Measurements from ENCODE around the gene ZDHHC19. TPM values are rescaled to one million over a fixed set of nuclear protein-coding genes. Genes with fewer than 3 reads are reported as not detected.
A peak's percentile ranks its signal among the peaks of the same experiment; 100 is the strongest.

Gene ZDHHC19
- total RNA-seq, 1 donor: not detected

GRCh38 chr3:196149831-196150301, 61.3 kb downstream of the ZDHHC19 start:
- Histone ChIP-seq H3K4me3 (ENCODE audit: insufficient read depth, low read length) (no peak overlapping the region), H3K4me2 (ENCODE audit: insufficient read depth, low read length) (no peak overlapping the region), H3K27ac (ENCODE audit: low read depth, low read length) (no peak overlapping the region), H3K36me3 (ENCODE audit: insufficient read depth, low read length) (no peaks in the 10 kb centered on the region), H3K4me1 (ENCODE audit: insufficient read depth, low read length) (peaks cover 3% of the 10 kb centered on the region), H4K20me1 (ENCODE audit: insufficient read depth, low read length) (no peaks in the 10 kb centered on the region), H3K79me2 (ENCODE audit: insufficient read depth, low read length) (no peaks in the 10 kb centered on the region), H3K9me3 (ENCODE audit: low read depth, low read length) (no peaks in the 10 kb centered on the region), H2AFZ (ENCODE audit: low read length) (no peak overlapping the region), H3K27me3 (ENCODE audit: insufficient read depth, low read length) (no peaks in the 10 kb centered on the region)
- TF ChIP-seq CTCF (IDR thresholded peaks at IDR 0.05; ENCODE audit: extremely low read depth, low read depth, low read length): no peak
- peak; percentile 69 for DNase-seq (ENCODE audit: insufficient read length, low spot score, missing footprints)

- Histone ChIP-seq H2AFZ (ENCODE audit: low read length) (no peak overlapping the region), H3K27ac (ENCODE audit: low read depth, low read length) (no peak overlapping the region), H3K79me2 (ENCODE audit: insufficient read depth, low read length) (no peaks in the 10 kb centered on the region), H3K27me3 (ENCODE audit: insufficient read depth, low read length) (no peaks in the 10 kb centered on the region), H3K4me2 (ENCODE audit: insufficient read depth, low read length) (no peak overlapping the region), H3K36me3 (ENCODE audit: insufficient read depth, low read length) (no peaks in the 10 kb centered on the region), H4K20me1 (ENCODE audit: insufficient read depth, low read length) (no peaks in the 10 kb centered on the region), H3K4me3 (ENCODE audit: insufficient read depth, low read length) (no peak overlapping the region), H3K9me3 (ENCODE audit: low read depth, low read length) (no peaks in the 10 kb centered on the region), H3K4me1 (ENCODE audit: insufficient read depth, low read length) (peaks cover 7% of the 10 kb centered on the region)
- TF ChIP-seq CTCF (IDR thresholded peaks at IDR 0.05; ENCODE audit: extremely low read depth, low read depth, low read length): no peak
- DNase-seq (ENCODE audit: insufficient read length, low spot score, missing footprints): no peak
Observed at GRCh38 chr3:196149375-196149774, 61.8 kb downstream of the ZDHHC19 start.

Small RNA genes lying within 50 kb of the gene (small RNA-seq; reads per million reads assigned to genes)
- gene RF00019: not detected

Other genes with a start within 250 kb of the ZDHHC19 start
- 118 and 139 TPM in 2 replicates for gene TFRC, start 129.3 kb downstream of the ZDHHC19 start, total RNA-seq
- gene SLC51A, start 5.1 kb upstream of the ZDHHC19 start, total RNA-seq: not detected in 2 replicates
- 84.6 and 86.1 TPM in 2 replicates for gene PCYT1A, start 76.3 kb upstream of the ZDHHC19 start, total RNA-seq
- gene DYNLT2B, start 106.8 kb upstream of the ZDHHC19 start, total RNA-seq: 10.5 and 10.9 TPM in 2 replicates
- gene TM4SF19, start 127.0 kb upstream of the ZDHHC19 start, total RNA-seq: 0.36 and 0.59 TPM in 2 replicates
- 21.0 and 21.2 TPM in 2 replicates for gene UBXN7, start 221.0 kb upstream of the ZDHHC19 start, total RNA-seq